OCI-LY7 (cell line): ENCODE results near the gene CAMK2B. TPM values are rescaled to one million over a fixed set of nuclear protein-coding genes. Genes with fewer than 3 reads are reported as not detected.

Source experiments
- BruUV-seq: library from RNA; stranded (reverse); fragments of 400-500 nt; replicated peaks from 2 replicates; lab custom pipeline; 2021; lab: Mats Ljungman, UMichigan
- CTCF ChIA-PET: fragments of 300-600 bp; sonication (Branson Sonifier 250); formaldehyde crosslinking; loops from one replicate; lab custom pipeline; 2022; ENCODE audit warnings: antibody characterized with exemption; ENCODE audit not compliant: unreplicated experiment; lab: Charles Lee
- POLR2A ChIA-PET: fragments of 300-600 bp; sonication (Branson Sonifier 250); formaldehyde crosslinking; loops from one replicate; lab custom pipeline; 2022; ENCODE audit warnings: antibody characterized with exemption; lab: Charles Lee
- DNase-seq: peaks from one replicate; pipeline ENCODE4 v3.0.0-alpha.2; 2015; ENCODE audit warnings: low spot score
- H2AFZ ChIP-seq: fragments of 200-600 bp; sonication (generic), shearing (Covaris generic); 2 replicates; pipeline ENCODE4 v1.6.1; 2014; ENCODE audit warnings: mild to moderate bottlenecking, antibody characterized with exemption, low read length, moderate library complexity
- H3K27ac ChIP-seq: fragments of 200-600 bp; sonication (generic); 2 replicates; pipeline ENCODE4 v1.5.1; 2014; ENCODE audit warnings: mixed run types, low read depth, mild to moderate bottlenecking, moderate library complexity, low read length, inconsistent platforms; ENCODE audit not compliant: poor library complexity, severe bottlenecking
- H3K36me3 ChIP-seq: fragments of 200-600 bp; sonication (generic); 2 replicates; pipeline ENCODE4 v1.6.1; 2014; ENCODE audit warnings: mild to moderate bottlenecking, antibody characterized with exemption, low read length, moderate library complexity, mixed read lengths; ENCODE audit not compliant: insufficient read depth
- H3K4me1 ChIP-seq: fragments of 200-600 bp; sonication (generic); 2 replicates; pipeline ENCODE4 v1.5.1; 2014; ENCODE audit warnings: mild to moderate bottlenecking, low read length; ENCODE audit not compliant: insufficient read depth, poor library complexity, severe bottlenecking
- H3K4me2 ChIP-seq: fragments of 200-600 bp; sonication (generic); 2 replicates; pipeline ENCODE4 v1.6.1; 2014; ENCODE audit warnings: mild to moderate bottlenecking, low read length
- H3K4me3 ChIP-seq: fragments of 200-600 bp; sonication (generic); 2 replicates; pipeline ENCODE4 v1.5.1; 2014; ENCODE audit warnings: mild to moderate bottlenecking, low read depth, low read length; ENCODE audit not compliant: poor library complexity, severe bottlenecking
- H3K79me2 ChIP-seq: fragments of 200-600 bp; sonication (generic); 2 replicates; pipeline ENCODE4 v1.6.1; 2016; ENCODE audit warnings: low read depth, mild to moderate bottlenecking, low read length, moderate library complexity, mixed read lengths; ENCODE audit not compliant: insufficient read depth
- H3K9me2 ChIP-seq: fragments of 200-600 bp; sonication (generic); 2 replicates; pipeline ENCODE4 v1.6.1; 2016; ENCODE audit warnings: mild to moderate bottlenecking, low read length, mixed read lengths; ENCODE audit not compliant: insufficient read depth
- H3K9me3 ChIP-seq: fragments of 200-600 bp; sonication (generic); 2 replicates; pipeline ENCODE4 v1.6.1; 2014; ENCODE audit warnings: mild to moderate bottlenecking, mixed run types, low read length, mixed read lengths
- H4K20me1 ChIP-seq: fragments of 200-600 bp; sonication (generic); 2 replicates; pipeline ENCODE4 v1.6.1; 2014; ENCODE audit warnings: mild to moderate bottlenecking, antibody characterized with exemption, low read length, moderate library complexity, mixed read lengths; ENCODE audit not compliant: insufficient read depth
- EZH2phosphoT487 ChIP-seq: fragments of 200-600 bp; sonication (generic); IDR thresholded peaks from 2 replicates; pipeline ENCODE4 v1.6.1; 2018; ENCODE audit warnings: low read depth, borderline replicate concordance, mild to moderate bottlenecking, mixed run types, antibody characterized with exemption, low read length, moderate library complexity, mixed read lengths
- intact Hi-C: fragments of 100-400 bp; cut with micrococcal nuclease; formaldehyde crosslinking; loops from one replicate; pipeline ENCODE4 v1.10.0; 2022; ENCODE audit not compliant: unreplicated experiment
- total RNA-seq, 2 experiments: library from RNA; depleted of rRNA in 1 of 2; stranded (reverse); fragments of >200 nt in 1 of 2; shearing (Covaris generic) in 1 of 2; gene quantifications; 2 replicates each; pipeline ENCODE4 v1.2.3, GENCODE V29; 2014 to 2022
- TF ChIP-seq, protein P1 (sequence below): fragments of 200-600 bp; sonication (generic); conservative IDR thresholded peaks from 2 replicates; pipeline ENCODE4 v1.5.1; 2014; ENCODE audit warnings: mild to moderate bottlenecking, antibody characterized with exemption, low read length, moderate library complexity, mixed read lengths

CAMK2B gene
- total RNA-seq, 2 experiments from 2014 or later: 0.66 to 1.1 TPM

DNA sequence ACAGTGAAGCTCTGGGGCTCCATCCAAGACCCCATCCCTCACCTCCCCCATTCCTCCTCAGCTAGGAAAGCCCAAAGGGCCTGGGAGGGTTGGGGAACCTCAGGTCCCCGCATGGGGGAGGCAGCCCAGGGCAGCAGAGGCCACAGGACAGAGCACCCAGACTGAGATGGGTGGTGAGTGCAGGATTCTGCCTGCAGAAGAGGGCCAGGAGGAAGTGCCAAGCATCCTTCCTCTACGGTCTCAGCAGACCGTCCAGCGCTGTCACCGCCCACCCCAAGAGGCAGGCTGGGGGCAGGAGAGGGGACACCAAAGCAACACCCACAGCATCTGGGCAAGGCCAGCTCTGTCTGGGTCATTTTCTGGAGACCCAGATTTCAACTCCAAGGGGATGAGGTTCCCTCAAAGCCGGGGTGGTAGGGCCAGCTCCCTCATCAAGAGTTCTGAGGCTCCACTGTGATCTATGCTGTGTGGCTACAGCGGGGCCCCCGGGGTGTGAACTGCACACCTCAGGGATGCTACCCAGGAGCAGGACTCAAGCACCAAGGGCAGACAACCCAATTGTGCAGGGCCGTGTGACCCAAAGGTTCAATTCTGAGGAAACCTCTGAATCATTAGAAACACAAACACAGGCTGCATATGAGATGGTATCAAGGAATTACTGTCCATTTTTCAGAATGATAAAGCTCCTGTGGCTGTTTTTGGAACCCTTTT lies 46.8 kb downstream of the CAMK2B start:
- H3K79me2 ChIP-seq: no peaks in the 10 kb centered on the region
- ChIA-PET CTCF (no interaction called here), POLR2A (interaction anchor here (1.0 kb wide), 1 partner anchor 21 kb away, joined by 3 read pairs; no protein-coding TSS in a partner anchor)
- TF ChIP-seq, protein P1, sequence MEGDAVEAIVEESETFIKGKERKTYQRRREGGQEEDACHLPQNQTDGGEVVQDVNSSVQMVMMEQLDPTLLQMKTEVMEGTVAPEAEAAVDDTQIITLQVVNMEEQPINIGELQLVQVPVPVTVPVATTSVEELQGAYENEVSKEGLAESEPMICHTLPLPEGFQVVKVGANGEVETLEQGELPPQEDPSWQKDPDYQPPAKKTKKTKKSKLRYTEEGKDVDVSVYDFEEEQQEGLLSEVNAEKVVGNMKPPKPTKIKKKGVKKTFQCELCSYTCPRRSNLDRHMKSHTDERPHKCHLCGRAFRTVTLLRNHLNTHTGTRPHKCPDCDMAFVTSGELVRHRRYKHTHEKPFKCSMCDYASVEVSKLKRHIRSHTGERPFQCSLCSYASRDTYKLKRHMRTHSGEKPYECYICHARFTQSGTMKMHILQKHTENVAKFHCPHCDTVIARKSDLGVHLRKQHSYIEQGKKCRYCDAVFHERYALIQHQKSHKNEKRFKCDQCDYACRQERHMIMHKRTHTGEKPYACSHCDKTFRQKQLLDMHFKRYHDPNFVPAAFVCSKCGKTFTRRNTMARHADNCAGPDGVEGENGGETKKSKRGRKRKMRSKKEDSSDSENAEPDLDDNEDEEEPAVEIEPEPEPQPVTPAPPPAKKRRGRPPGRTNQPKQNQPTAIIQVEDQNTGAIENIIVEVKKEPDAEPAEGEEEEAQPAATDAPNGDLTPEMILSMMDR: no peak
- no peak for TF ChIP-seq EZH2phosphoT487
- no peak overlapping the region for H3K27ac ChIP-seq
- H3K36me3 ChIP-seq: no peaks in the 10 kb centered on the region
- H3K4me3 ChIP-seq: no peak overlapping the region
- no peaks in the 10 kb centered on the region for H3K4me1 ChIP-seq
- H3K4me2 ChIP-seq: no peak overlapping the region
- H3K9me3 ChIP-seq: no peaks in the 10 kb centered on the region
- intact Hi-C loops: no loop called here
- BruUV-seq: no TSS peak
- H3K9me2 ChIP-seq: no peaks in the 10 kb centered on the region
- H4K20me1 ChIP-seq: no peaks in the 10 kb centered on the region
- DNase-seq: no peak
- no peak overlapping the region for H2AFZ ChIP-seq

DNA sequence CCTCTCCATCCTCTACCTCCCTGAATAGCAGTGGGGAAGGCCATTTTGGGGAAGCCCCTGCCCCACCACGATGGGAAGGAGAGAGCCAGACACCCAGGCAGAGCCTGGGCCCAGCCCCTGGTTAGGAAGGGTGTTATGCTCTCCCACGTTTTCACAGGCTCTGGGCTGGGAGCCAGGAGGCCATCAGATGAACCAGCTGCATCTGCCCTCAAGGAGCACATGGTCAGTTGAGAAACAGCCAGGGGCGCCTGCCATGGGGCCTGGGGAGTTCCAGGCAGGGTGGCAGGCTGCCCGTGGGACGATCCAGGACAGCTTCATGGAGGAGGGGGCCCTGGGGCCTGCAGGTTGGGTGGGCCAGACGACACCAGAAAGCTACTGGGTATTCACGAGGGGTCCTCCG lies 47.5 kb downstream of the CAMK2B start:
- H3K4me2 ChIP-seq: no peak overlapping the region
- DNase-seq: no peak
- POLR2A ChIA-PET: no interaction called here
- H3K4me1 ChIP-seq: no peaks in the 10 kb centered on the region
- TF ChIP-seq EZH2phosphoT487: no peak
- TF ChIP-seq, protein P1: no peak
- no peaks in the 10 kb centered on the region for H3K79me2 ChIP-seq
- H2AFZ ChIP-seq: no peak overlapping the region
- H3K36me3 ChIP-seq: no peaks in the 10 kb centered on the region
- BruUV-seq: no TSS peak
- no peak overlapping the region for H3K27ac ChIP-seq
- H4K20me1 ChIP-seq: no peaks in the 10 kb centered on the region
- no peak overlapping the region for H3K4me3 ChIP-seq
- H3K9me3 ChIP-seq: no peaks in the 10 kb centered on the region
- no peaks in the 10 kb centered on the region for H3K9me2 ChIP-seq
- intact Hi-C loops: no loop called here
- CTCF ChIA-PET: no interaction called here

DNA sequence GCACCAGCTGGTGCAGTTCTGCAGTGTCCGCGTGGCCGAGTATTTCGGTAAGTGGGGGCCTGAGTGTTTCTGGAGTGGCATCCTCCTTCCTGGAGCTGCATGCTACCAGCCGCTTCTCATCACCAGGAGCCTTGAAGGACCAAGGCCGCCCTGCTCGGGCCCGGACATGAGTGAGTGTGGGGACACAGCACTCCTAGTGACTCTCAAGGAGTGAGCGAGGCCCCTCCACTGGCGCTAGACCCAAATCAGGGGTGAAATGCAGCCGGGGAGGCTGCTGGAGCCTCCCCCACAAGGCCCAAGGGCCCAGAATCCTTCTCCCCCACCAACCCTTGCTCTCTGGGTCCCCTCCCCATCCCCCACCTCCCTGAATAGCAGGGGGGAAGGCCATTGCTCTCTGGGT lies 48.0 kb downstream of the CAMK2B start:
- DNase-seq: no peak
- TF ChIP-seq EZH2phosphoT487: no peak
- TF ChIP-seq, protein P1: no peak
- H3K27ac ChIP-seq: no peak overlapping the region

More for the DNA sequence above, 48.0 kb downstream of the CAMK2B start:
- Histone ChIP-seq H4K20me1 (no peaks in the 10 kb centered on the region), H2AFZ (no peak overlapping the region), H3K79me2 (no peaks in the 10 kb centered on the region), H3K4me2 (no peak overlapping the region), H3K9me2 (no peaks in the 10 kb centered on the region), H3K36me3 (no peaks in the 10 kb centered on the region), H3K9me3 (no peaks in the 10 kb centered on the region), H3K4me1 (no peaks in the 10 kb centered on the region), H3K4me3 (no peak overlapping the region)
- ChIA-PET POLR2A (no interaction called here), CTCF (no interaction called here)
- BruUV-seq: no TSS peak
- intact Hi-C loops: no loop called here
